Rectal smooth muscle tissue (tissue), 1 donor: ENCODE measurements around the gene OR8D2.

Experiments
- H3K27ac ChIP-seq: one replicate; pipeline ENCODE4 v1.7.0; 2013; ENCODE audit warnings: low read depth, low read length, inconsistent platforms
- H3K27me3 ChIP-seq: one replicate; pipeline ENCODE4 v1.7.0; 2013; ENCODE audit warnings: low read length; ENCODE audit not compliant: control insufficient read depth, insufficient read depth
- H3K36me3 ChIP-seq: one replicate; pipeline ENCODE4 v1.7.0; 2013; ENCODE audit warnings: low read length; ENCODE audit not compliant: control insufficient read depth, insufficient read depth
- H3K4me1 ChIP-seq: one replicate; pipeline ENCODE4 v1.7.0; 2013; ENCODE audit warnings: low read length; ENCODE audit not compliant: control insufficient read depth, insufficient read depth
- H3K4me3 ChIP-seq: one replicate; pipeline ENCODE4 v1.7.0; 2013; ENCODE audit warnings: low read length
- H3K9ac ChIP-seq: one replicate; pipeline ENCODE4 v1.7.0; 2013; ENCODE audit warnings: low read length

Gene OR8D2

DNA sequence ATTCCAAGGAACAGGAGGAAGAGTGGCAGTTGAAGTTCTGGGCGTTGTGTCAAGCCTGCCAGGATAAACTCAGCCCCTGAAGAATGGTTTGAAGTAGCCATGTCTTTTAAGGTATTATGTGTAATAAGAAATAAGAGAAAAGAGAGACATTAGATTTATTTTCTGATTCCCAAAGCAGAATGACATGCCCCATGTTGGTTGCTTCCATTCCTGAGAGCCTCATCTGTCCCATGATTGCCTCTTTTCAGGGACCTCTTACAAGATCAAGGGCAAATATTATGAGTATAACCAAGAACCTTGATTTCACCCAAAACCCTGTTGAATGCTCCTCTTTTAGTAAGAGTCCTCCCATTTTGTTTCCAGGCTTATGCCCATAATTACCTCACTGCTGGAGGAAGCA, at the start of gene OR8D2:
OR8D2 (minus strand) TSS at position 101 of the 400 bp plus-strand sequence; CDS start at position 101, 0 bp downstream.
- H3K27me3 ChIP-seq: no peaks in the 10 kb centered on the region
- no peaks in the 10 kb centered on the region for H3K4me1 ChIP-seq
- H3K36me3 ChIP-seq: no peaks in the 10 kb centered on the region
- no peak within 1 kb of the TSS for H3K9ac ChIP-seq
- no peak within 1 kb of the TSS for H3K4me3 ChIP-seq
- no peak within 1 kb of the TSS for H3K27ac ChIP-seq

DNA sequence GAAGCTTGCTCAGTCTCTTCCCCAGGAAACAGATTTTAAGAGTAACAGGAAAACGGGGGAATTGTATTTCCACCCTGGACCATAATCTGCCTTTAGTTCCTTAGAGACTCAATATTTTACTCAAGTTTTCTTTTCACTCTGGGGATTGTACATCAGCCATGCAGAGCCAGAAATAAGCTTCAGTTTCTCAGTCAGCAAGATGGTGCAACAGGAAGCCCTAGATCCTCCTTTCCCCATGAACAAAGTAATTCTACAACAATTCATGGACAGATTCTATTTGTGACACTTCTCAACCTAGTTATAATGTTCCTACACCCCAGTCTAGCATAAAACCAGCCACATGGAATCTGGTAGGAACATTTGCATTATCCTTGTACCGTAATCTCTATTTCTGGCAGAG, 39.6 kb upstream of the OR8D2 start:
- no peaks in the 10 kb centered on the region for H3K4me1 ChIP-seq

GRCh38 chr11:124346311-124346955, 26.4 kb upstream of the OR8D2 start:
- Histone ChIP-seq H3K4me1 (no peaks in the 10 kb centered on the region), H3K27ac (no peak overlapping the region), H3K36me3 (no peaks in the 10 kb centered on the region), H3K9ac (no peak overlapping the region), H3K27me3 (no peaks in the 10 kb centered on the region), H3K4me3 (no peak overlapping the region)

More for the DNA sequence above, 39.6 kb upstream of the OR8D2 start:
- no peaks in the 10 kb centered on the region for H3K27me3 ChIP-seq
- H3K27ac ChIP-seq: no peak overlapping the region
- H3K4me3 ChIP-seq: no peak overlapping the region
- no peak overlapping the region for H3K9ac ChIP-seq
- no peaks in the 10 kb centered on the region for H3K36me3 ChIP-seq

- no peaks in the 10 kb centered on the region for H3K27me3 ChIP-seq
Measured at GRCh38 chr11:124344346-124344745, 24.3 kb upstream of the OR8D2 start.

DNA sequence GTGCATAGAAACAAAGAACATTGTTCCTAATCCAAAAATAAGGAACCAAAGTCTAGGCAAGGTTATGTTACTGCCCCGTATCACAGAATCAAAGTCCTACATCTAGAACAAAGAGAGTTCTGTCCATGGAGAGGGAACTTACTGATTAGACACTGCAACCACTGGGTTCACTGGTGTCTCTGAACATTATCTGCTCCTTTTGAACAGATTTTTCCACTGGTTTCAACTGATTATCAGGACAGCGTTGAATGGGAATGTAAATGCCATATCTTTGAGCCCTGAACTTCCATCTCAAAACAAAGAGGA, 20.1 kb upstream of the OR8D2 start:
- no peak overlapping the region for H3K9ac ChIP-seq
- H3K4me3 ChIP-seq: no peak overlapping the region
- H3K4me1 ChIP-seq: no peaks in the 10 kb centered on the region
- H3K27me3 ChIP-seq: no peaks in the 10 kb centered on the region
- H3K27ac ChIP-seq: no peak overlapping the region
- H3K36me3 ChIP-seq: no peaks in the 10 kb centered on the region

More at GRCh38 chr11:124344346-124344745, 24.3 kb upstream of the OR8D2 start:
- Histone ChIP-seq H3K4me3 (no peak overlapping the region), H3K4me1 (no peaks in the 10 kb centered on the region), H3K36me3 (no peaks in the 10 kb centered on the region), H3K9ac (no peak overlapping the region), H3K27ac (no peak overlapping the region)

- Histone ChIP-seq H3K36me3 (no peaks in the 10 kb centered on the region), H3K27me3 (no peaks in the 10 kb centered on the region), H3K4me1 (no peaks in the 10 kb centered on the region), H3K27ac (no peak overlapping the region), H3K9ac (no peak overlapping the region), H3K4me3 (no peak overlapping the region)
Measured at GRCh38 chr11:124339396-124340141, 19.6 kb upstream of the OR8D2 start.

DNA sequence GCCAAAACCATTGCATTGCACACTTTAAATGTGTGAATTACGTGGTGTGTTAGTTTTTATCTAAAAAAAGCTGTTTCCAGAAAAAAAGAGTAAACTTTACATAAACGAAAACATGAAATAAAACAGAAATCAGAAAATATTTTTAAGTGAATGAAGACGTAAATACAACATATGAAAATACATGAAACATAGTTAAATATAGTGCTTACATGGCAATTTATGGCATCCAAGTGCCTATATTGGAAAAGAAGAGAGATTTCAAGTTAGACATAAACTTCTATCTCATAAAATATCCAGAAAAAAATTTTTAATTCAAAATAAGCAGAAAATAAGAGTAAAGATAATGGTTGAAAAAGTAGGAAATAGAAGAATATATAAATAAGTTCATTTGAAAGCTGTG, 11.9 kb upstream of the OR8D2 start:
- Histone ChIP-seq H3K27me3 (no peaks in the 10 kb centered on the region), H3K36me3 (no peaks in the 10 kb centered on the region), H3K4me3 (no peak overlapping the region), H3K27ac (no peak overlapping the region), H3K4me1 (no peaks in the 10 kb centered on the region), H3K9ac (no peak overlapping the region)

DNA sequence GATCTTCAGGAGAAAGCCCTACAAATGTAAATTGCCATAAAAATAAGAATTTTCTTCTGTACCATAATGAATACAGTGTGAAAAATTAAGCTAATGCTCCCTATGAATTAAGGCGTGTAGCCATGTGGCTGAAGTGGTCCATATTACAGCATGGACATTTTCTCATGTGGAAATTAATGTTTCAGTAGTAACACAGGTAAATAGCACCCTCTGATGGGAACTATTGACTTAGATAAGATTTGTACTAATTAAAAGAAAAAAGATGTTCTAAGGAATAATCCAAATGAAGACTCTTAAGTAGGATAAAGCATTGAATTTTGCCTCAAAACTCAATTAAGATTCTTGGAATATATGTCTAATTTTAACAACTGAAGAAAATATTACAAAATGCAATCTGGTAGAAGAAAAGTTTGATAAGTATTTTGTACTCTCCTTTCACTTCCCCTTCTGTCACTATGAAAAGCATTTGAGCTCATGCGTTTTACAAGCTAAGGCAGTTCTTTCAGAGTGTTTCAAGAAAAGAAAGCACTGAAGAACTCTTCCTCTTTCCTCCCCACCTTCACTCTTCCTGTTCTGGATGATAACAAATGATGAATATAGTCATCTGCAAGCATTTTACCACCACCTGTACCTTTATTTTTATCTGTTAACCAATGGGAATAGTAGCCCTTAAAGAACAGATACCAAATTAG, 9.9 kb upstream of the OR8D2 start:
- Histone ChIP-seq H3K4me1 (no peaks in the 10 kb centered on the region), H3K36me3 (no peaks in the 10 kb centered on the region), H3K9ac (no peak overlapping the region), H3K4me3 (no peak overlapping the region), H3K27ac (no peak overlapping the region), H3K27me3 (no peaks in the 10 kb centered on the region)

DNA sequence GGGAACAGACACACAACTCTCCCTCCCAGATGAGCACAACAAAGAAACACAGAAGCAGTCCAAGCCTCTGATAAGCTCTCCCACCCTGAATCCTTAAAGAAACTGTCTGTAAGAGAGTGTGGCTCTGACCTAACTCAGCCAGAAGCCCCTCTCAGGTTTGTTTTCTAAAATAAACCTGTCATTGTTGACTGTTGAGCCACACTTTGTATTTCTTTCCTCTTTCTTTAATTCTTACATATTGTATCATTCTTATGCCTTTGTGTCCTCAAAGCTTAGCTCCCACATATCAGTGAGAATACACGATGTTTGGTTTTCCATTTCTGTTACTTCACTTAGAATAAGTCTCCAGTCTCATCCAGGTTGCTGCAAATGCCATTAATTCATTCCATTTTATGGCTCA, 7.8 kb upstream of the OR8D2 start:
- H3K4me3 ChIP-seq: no peak overlapping the region
- no peaks in the 10 kb centered on the region for H3K27me3 ChIP-seq
- no peak overlapping the region for H3K27ac ChIP-seq

DNA sequence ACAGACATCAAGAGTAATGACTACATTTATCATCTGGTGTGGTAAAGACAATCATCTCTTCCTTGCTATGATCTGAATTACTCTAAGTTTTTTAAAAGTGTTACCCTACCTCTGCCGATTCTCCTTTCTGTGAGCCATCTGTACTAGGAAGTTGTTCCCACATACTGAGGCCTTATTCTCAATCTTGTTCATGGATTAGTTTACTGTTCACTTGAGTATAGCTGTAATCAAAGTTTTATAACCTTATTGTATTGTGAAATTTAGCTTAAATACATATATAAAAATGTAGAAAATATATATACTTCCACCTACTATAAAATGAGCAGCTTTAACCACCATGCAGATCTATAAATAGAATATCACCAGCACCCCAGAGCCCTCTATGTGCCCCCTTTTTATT, 2.4 kb upstream of the OR8D2 start:
- no peak overlapping the region for H3K27ac ChIP-seq
- no peak overlapping the region for H3K9ac ChIP-seq
- H3K36me3 ChIP-seq: no peaks in the 10 kb centered on the region
- H3K4me1 ChIP-seq: no peaks in the 10 kb centered on the region
- H3K27me3 ChIP-seq: no peaks in the 10 kb centered on the region
- H3K4me3 ChIP-seq: no peak overlapping the region

More for the DNA sequence above, 7.8 kb upstream of the OR8D2 start:
- H3K9ac ChIP-seq: no peak overlapping the region
- H3K36me3 ChIP-seq: no peaks in the 10 kb centered on the region
- no peaks in the 10 kb centered on the region for H3K4me1 ChIP-seq

- Histone ChIP-seq H3K27me3 (no peaks in the 10 kb centered on the region), H3K27ac (no peak overlapping the region), H3K4me1 (no peaks in the 10 kb centered on the region), H3K4me3 (no peak overlapping the region), H3K36me3 (no peaks in the 10 kb centered on the region), H3K9ac (no peak overlapping the region)
Measured at GRCh38 chr11:124315052-124315451, 4.9 kb downstream of the OR8D2 start.

GRCh38 chr11:124313849-124314248, 6.1 kb downstream of the OR8D2 start, which contains the start of gene OR8D1:
TSS of gene OR8D1 (minus strand) at chr11:124313949. CDS start at chr11:124310766, 3,183 bp downstream.
- H3K27me3 ChIP-seq: no peaks in the 10 kb centered on the region
- no peak within 1 kb of the TSS for H3K4me3 ChIP-seq
- no peaks in the 10 kb centered on the region for H3K4me1 ChIP-seq
- H3K36me3 ChIP-seq: no peaks in the 10 kb centered on the region
- no peak within 1 kb of the TSS for H3K9ac ChIP-seq
- no peak within 1 kb of the TSS for H3K27ac ChIP-seq
